GM18519 (cell line): ENCODE measurements around the gene RALGPS1.

Experiments used
- ATAC-seq: cut with Tn5 transposase; IDR thresholded peaks from one replicate; pipeline ENCODE4 v1.9.1; 2021; ENCODE audit warnings: mild to moderate bottlenecking, moderate library complexity; ENCODE audit not compliant: unreplicated experiment, low FRiP score

Gene RALGPS1

GRCh38 chr9:127263237-127263636 is 348.7 kb downstream of the RALGPS1 start:
- no peak for ATAC-seq

GRCh38 chr9:127263664-127264063 is 349.1 kb downstream of the RALGPS1 start:
- ATAC-seq, result no peak

DNA sequence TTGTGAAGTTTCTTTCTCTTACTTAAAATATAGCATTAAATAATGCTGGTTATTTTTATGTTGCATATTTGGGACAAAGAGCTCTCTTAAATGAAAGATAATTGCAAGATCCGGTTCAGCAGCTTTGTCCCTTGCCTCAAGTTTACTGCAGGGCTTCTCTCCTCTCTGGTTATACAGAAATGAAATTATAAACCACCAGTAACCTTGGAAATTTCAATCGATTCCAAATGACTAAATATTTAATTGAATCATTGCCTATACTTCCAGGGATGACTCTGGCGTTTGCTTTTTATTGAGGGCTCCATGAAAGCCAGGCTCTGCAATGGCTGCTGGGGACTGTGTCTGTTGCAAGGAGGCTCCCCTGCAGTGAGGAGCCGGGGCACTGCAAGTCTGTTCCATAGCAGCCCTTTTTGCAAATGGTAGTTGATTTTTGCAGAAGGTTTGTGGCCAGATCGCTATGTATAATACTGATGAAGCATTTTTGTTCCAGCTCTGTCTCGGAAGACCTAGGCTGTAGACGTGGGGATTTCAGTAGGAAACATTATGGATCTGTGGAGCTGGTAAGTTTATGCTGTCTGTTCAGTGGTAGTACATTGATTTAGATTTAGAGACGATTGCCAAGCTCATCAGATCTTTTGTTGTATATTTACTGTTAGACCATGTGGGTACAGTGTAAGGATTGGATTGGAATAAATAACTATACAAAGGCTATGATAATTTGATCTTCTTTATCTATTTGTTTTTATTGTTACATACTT is 350.1 kb downstream of the RALGPS1 start, which contains the start of gene GARNL3:
TSS of gene GARNL3 (plus strand) at position 313 of the 758 bp plus-strand sequence. CDS start at position 417, 104 bp downstream.
- no peak for ATAC-seq

DNA sequence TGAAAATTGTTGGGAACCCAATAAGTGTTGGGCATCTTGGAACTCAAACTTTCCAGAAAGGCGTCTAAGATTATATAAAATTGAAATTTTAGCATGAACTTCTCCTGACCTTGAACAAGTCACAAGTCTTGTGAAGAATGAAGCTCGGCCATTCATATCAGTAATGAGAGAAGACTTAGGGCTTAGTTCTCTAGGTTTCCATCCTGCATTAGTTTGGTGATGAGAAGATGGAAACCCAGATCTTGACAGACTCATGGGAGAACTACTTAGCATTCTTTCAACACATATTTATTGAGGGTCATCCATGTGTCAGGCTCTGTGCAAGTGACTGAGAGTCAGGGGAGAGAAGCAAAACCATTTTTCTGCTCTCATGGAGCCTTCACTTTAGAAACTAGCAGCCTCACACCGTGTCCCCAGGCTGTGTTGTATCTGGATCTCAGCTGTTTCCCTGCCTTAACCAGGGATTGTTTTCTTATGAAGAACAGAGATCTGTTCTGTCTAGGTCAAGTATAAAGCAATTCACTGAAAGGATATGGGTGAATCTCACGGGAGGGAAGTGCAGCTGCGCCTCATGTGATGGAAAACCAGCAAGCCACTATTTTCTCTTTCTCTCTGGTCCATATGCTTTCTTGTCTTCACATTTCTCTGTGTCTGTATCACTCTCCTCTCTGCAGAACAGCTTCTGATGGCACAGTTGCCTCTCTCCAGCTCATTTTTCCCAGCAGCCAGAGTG is 353.4 kb downstream of the RALGPS1 start:
- ATAC-seq, result no peak

- no peak for ATAC-seq
These were observed 354.9 kb downstream of the RALGPS1 start for GRCh38 chr9:127269449-127269848.
